ENCODE measurements around the gene PPARGC1A.

PPARGC1A gene

GRCh38 chr4:23921447-23921845 lies 31.6 kb upstream of the PPARGC1A start:
- Mint-ChIP-seq H3K36me3 (ENCODE audit: low read depth) (no peaks in the 10 kb centered on the region), H3K4me1 (ENCODE audit: low read depth) (no peaks in the 10 kb centered on the region), H3K9me3 (peaks cover 5% of the 10 kb centered on the region), H3K27ac (no peak overlapping the region), H3K4me3 (no peak overlapping the region), H3K27me3 (no peaks in the 10 kb centered on the region)
- no peak for DNase-seq

DNA sequence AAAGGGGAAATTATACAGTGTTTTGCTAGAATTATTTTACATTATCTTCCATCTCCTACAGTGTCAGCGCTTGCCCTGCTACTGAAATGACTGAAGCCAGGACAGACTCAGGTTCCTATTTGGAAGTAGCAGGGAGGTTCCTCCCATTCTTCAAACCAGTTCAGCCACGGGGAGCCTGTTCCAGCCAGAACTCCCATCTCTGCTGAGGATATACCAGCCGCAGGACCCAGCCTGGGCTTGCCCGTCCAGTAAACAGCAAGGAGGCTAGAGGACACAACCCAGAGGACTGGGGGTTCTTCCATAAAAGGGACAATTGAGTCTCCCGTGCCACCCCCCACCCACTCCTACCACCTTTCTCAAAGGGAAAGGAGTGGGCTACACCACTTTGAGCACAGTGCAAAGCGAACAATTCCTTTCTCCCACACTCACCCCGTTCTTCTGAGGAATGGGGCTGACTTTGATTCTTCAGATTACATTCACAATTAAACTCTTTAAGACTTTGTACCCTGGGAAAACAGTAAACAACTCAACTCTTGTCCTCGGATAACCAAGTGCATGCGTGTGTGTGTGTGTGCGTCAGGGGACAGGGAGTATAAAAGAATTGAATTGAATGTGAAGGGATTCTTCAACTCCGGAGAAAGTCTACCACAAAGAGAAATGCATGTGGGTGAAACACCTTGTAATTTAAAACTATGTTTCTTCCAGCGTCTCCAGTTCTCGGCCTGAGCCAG lies 31.0 kb upstream of the PPARGC1A start:
- no peak overlapping the region for H3K4me3 Mint-ChIP-seq
- H3K27me3 Mint-ChIP-seq: no peaks in the 10 kb centered on the region
- DNase-seq: no peak
- peaks cover 5% of the 10 kb centered on the region for H3K9me3 Mint-ChIP-seq
- no peak overlapping the region for H3K27ac Mint-ChIP-seq
- H3K4me1 Mint-ChIP-seq (ENCODE audit: low read depth): no peaks in the 10 kb centered on the region
- no peaks in the 10 kb centered on the region for H3K36me3 Mint-ChIP-seq (ENCODE audit: low read depth)

DNA sequence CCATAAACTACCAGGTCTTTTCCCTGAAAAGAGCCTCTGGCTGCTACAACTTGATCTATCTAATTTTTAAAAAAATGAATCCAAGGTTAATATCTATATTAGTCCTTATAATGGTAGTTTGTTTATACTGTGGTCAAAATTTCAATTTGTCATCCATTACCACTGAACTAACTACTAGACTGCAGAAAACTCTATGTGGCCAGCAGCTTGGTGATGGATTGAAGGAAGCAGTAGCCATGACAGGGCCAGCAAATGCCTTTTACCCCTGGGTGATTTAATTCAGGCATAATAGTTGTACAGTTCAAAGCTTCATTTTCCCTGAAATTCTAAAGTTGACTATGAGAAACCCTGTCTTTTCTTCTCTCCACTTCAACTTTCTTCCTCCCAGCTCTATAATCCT lies 30.4 kb upstream of the PPARGC1A start:
- Mint-ChIP-seq H3K27me3 (no peaks in the 10 kb centered on the region), H3K4me1 (ENCODE audit: low read depth) (no peaks in the 10 kb centered on the region), H3K27ac (no peak overlapping the region), H3K9me3 (peaks cover 5% of the 10 kb centered on the region), H3K36me3 (ENCODE audit: low read depth) (no peaks in the 10 kb centered on the region), H3K4me3 (no peak overlapping the region)
- DNase-seq: no peak

- no peaks in the 10 kb centered on the region for H3K27me3 Mint-ChIP-seq
- H3K9me3 Mint-ChIP-seq: no peaks in the 10 kb centered on the region
- H3K4me3 Mint-ChIP-seq: no peak overlapping the region
- no peak for DNase-seq
- no peaks in the 10 kb centered on the region for H3K36me3 Mint-ChIP-seq (ENCODE audit: low read depth)
- H3K27ac Mint-ChIP-seq: no peak overlapping the region
- no peaks in the 10 kb centered on the region for H3K4me1 Mint-ChIP-seq (ENCODE audit: low read depth)
Measured at GRCh38 chr4:23916282-23916681, 26.4 kb upstream of the PPARGC1A start.

DNA sequence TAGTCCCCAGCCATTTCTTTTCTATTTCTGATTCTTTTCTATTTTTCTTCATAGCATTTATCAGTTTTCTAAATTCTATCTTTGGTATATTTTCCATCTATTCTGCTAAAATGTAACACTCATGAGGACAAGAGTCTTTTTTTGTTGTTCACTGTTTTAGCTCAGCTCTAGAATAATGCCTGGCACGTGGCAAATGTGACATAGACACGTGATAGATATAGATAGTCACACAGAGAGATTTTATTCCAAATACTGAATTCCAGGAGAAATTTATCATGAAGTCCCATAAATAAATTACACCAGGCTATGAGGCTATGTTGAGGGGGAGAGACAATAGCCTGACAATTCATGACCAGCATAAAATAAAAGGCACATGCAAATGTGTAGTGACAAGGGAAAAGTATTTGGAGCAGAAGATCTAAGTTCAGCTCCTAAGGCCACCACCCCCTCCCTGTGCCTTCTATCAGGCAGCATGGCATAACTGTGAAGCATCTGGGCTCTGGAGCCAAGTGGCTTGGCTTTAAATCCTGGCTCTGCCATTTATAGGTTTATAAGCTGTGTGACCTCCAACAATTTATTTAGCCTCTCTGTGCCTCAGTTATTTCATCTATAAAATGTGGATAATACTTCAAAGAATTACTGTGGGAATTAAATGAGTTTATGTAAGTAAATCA lies 25.7 kb upstream of the PPARGC1A start:
- Mint-ChIP-seq H3K4me3 (no peak overlapping the region), H3K27me3 (no peaks in the 10 kb centered on the region), H3K36me3 (ENCODE audit: low read depth) (no peaks in the 10 kb centered on the region), H3K27ac (no peak overlapping the region), H3K9me3 (no peaks in the 10 kb centered on the region), H3K4me1 (ENCODE audit: low read depth) (no peaks in the 10 kb centered on the region)
- DNase-seq: no peak

DNA sequence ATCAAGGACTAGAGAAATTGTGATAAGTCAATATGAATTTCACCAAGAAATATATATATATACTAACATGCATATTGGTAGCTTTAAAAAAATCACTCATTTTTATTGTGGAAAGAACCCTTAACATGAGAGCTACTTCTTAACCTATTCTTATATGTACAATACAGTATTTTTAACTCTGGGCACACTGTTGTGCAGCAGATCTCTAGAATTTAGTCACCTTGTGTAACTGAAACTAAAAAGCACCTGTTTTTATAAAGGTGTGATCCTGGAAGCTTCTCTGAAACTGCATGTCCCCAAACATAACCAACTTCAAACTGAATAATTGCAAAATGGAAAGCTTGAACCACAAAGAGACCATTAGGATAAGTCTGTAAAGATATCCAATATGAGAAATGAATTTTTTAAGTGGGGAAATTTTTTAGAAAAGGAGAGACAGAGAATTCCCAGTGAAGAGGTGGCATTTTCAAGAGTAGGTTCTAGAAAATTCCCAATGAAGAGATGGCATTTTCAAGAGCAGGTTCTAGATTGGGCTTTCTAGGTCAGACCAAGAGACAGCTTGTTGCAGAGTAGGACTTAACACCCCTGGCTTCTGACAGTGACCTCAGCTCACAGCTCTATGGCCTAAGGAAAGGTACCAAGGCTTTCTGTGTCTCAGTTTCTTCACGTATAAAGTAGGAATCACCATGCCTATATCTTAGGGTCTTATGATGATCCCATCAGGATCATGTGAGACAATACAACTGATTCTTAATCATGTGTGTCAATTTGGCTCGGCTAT lies 22.0 kb upstream of the PPARGC1A start:
- Mint-ChIP-seq H3K36me3 (ENCODE audit: low read depth) (no peaks in the 10 kb centered on the region), H3K27me3 (no peaks in the 10 kb centered on the region), H3K27ac (no peak overlapping the region), H3K4me1 (ENCODE audit: low read depth) (no peaks in the 10 kb centered on the region), H3K4me3 (no peak overlapping the region), H3K9me3 (no peaks in the 10 kb centered on the region)
- no peak for DNase-seq

- H3K9me3 Mint-ChIP-seq: no peaks in the 10 kb centered on the region
- no peak for DNase-seq
- no peaks in the 10 kb centered on the region for H3K4me1 Mint-ChIP-seq (ENCODE audit: low read depth)
- no peaks in the 10 kb centered on the region for H3K36me3 Mint-ChIP-seq (ENCODE audit: low read depth)
- no peaks in the 10 kb centered on the region for H3K27me3 Mint-ChIP-seq
- no peak overlapping the region for H3K4me3 Mint-ChIP-seq
- H3K27ac Mint-ChIP-seq: no peak overlapping the region
Measured at GRCh38 chr4:23909671-23910070, 19.8 kb upstream of the PPARGC1A start.

DNA sequence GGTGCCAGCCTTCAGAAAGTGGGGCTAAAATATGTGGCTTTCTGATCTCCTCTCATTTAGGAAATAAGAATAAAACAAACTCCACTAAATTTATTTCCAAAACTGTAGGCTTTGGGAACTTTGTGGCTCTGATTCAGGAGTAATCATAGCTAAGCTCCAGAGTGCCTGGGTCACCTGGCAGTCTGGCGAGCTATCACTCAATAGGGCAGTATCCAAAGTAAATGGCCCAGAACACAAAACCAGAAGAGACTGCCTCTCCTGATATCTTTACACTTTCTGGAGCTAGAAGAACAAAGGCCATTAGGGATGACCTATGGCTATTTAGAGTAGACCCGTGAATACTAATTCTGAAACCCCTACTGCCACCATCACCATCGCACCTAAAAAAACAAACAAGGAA lies 17.0 kb upstream of the PPARGC1A start:
- no peaks in the 10 kb centered on the region for H3K27me3 Mint-ChIP-seq
- no peaks in the 10 kb centered on the region for H3K9me3 Mint-ChIP-seq
- no peak overlapping the region for H3K27ac Mint-ChIP-seq
- DNase-seq: no peak
- no peaks in the 10 kb centered on the region for H3K4me1 Mint-ChIP-seq (ENCODE audit: low read depth)
- H3K36me3 Mint-ChIP-seq (ENCODE audit: low read depth): no peaks in the 10 kb centered on the region
- no peak overlapping the region for H3K4me3 Mint-ChIP-seq

GRCh38 chr4:23904639-23905071 lies 14.8 kb upstream of the PPARGC1A start:
- no peaks in the 10 kb centered on the region for H3K4me1 Mint-ChIP-seq (ENCODE audit: low read depth)
- no peak overlapping the region for H3K4me3 Mint-ChIP-seq
- no peaks in the 10 kb centered on the region for H3K36me3 Mint-ChIP-seq (ENCODE audit: low read depth)
- no peaks in the 10 kb centered on the region for H3K9me3 Mint-ChIP-seq
- no peak overlapping the region for H3K27ac Mint-ChIP-seq
- no peaks in the 10 kb centered on the region for H3K27me3 Mint-ChIP-seq
- no peak for DNase-seq

DNA sequence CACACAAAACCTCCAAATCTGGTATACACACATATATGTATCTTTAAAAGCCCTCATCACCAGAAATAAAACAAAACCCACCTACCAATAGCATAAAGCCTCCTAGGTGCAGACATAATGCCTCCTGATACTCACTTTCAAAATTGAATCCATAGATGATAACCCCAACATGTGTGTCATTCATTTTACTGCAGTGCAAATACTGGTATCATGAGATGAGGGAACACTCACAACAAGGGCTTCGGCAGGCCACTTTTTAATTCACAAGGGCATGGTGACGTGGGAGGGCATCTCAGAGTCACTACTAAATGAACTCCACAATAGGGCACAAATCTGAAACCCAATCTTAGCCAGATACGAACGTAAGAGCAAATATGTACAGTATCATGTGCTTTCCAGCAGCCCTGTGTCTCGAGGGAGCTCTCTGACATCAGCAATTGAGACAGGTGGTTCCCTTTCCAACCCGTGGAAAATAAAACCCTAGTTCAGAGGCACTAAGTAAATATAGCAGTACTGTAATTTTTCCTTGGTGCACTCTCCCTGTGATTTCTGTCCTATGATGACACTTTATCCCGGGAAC lies 14.1 kb upstream of the PPARGC1A start:
- Mint-ChIP-seq H3K4me3 (no peak overlapping the region), H3K36me3 (ENCODE audit: low read depth) (no peaks in the 10 kb centered on the region), H3K9me3 (no peaks in the 10 kb centered on the region), H3K4me1 (ENCODE audit: low read depth) (no peaks in the 10 kb centered on the region), H3K27ac (no peak overlapping the region), H3K27me3 (no peaks in the 10 kb centered on the region)
- no peak for DNase-seq

DNA sequence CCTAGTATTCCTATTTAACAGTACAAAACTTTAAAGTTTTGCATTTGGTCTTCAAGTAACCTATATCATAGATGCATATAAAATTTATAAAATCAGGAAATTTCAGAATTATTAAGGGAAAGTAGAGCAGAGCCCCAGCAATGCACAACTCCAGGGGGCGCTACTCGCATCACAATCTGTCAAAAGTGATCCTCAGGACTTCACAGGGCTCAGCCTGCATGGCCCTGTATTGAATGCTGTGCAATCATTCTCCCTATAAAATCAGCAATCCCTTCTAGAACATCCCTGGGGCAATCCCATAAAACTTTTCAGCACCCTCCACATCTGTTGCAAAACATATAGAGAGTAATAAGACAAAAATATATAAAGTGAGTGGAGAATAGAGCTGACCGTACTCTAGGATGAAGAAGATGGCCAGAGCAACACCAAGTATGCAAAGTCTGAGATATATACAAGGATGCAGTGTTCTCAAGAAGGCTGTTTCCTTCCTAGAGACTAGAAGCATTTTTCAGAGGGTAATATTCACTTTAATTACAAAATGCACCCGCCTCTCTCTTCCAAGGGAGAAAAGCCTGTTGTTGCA lies 12.5 kb upstream of the PPARGC1A start:
- Mint-ChIP-seq H3K4me1 (ENCODE audit: low read depth) (no peaks in the 10 kb centered on the region), H3K27me3 (no peaks in the 10 kb centered on the region), H3K27ac (no peak overlapping the region), H3K9me3 (no peaks in the 10 kb centered on the region), H3K4me3 (no peak overlapping the region), H3K36me3 (ENCODE audit: low read depth) (no peaks in the 10 kb centered on the region)
- DNase-seq: no peak

DNA sequence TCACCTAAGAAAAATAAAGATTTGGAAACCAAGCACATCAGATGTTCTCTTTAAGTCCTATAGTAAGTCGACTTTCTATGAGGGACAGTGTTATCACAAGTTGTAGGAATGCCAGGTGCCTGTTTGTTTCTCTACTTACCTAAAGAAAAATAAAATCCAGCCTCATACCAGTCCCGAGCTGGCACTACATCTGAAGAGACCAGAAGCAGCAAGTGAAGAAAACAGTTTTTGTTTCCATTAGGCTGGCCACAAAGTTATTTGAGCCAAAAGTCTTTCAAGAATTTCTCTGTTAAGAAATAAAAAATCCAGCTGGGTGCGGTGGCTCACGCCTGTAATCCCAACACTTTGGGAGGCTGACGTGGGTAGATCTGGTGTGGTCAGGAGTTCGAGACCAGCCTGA lies 10.8 kb upstream of the PPARGC1A start:
- Mint-ChIP-seq H3K27ac (no peak overlapping the region), H3K4me1 (ENCODE audit: low read depth) (no peaks in the 10 kb centered on the region)

DNA sequence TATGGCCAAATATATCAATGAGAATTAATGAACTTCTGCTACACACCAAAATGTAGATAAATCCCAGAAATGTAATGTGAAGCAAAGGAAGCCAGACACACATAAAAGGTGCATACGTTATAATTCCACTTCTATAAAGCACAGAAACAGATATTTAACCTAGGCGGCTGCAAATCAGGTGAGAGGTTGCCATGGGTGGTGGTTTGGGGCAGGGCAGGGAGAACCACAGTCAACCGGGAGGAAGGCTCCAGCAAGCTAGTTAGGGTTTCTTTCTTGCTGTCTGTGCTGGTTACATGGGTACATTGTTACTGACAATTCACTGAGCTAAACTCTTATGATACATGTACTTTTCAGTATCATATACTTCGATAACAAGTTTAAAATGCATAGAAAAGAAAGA lies 9.7 kb upstream of the PPARGC1A start:
- no peaks in the 10 kb centered on the region for H3K36me3 Mint-ChIP-seq (ENCODE audit: low read depth)
- no peaks in the 10 kb centered on the region for H3K9me3 Mint-ChIP-seq
- no peak overlapping the region for H3K27ac Mint-ChIP-seq
- no peak overlapping the region for H3K4me3 Mint-ChIP-seq
- H3K27me3 Mint-ChIP-seq: no peaks in the 10 kb centered on the region
- no peak for DNase-seq
- no peaks in the 10 kb centered on the region for H3K4me1 Mint-ChIP-seq (ENCODE audit: low read depth)

More for the DNA sequence above, 10.8 kb upstream of the PPARGC1A start:
- no peaks in the 10 kb centered on the region for H3K9me3 Mint-ChIP-seq
- no peaks in the 10 kb centered on the region for H3K27me3 Mint-ChIP-seq
- DNase-seq: no peak
- no peak overlapping the region for H3K4me3 Mint-ChIP-seq
- H3K36me3 Mint-ChIP-seq (ENCODE audit: low read depth): no peaks in the 10 kb centered on the region

DNA sequence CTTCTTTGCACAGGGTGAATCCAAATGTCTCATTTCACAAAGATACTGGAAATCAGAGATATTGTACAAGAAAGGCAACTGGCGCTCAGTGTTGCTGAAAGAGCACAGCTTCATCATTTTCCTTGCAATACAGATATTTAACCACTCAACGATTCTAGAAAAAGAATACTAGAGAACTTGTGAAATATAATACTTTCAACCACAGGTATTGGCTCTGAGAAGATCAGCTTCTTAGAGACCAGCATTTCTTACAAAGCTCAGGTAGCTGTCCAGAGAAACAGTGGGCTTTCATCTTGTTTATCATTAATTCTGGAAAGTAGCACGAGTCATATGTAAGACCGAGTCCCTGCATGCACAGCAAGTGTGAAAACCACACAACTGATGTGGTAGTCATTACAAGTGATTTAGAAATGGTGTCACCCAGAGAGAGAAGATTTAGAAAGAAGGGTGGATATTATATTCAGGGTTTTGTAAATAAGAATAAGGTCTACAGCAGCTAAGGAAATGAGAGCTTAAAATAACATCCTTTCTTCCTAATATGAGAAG lies 7.8 kb upstream of the PPARGC1A start:
- Mint-ChIP-seq H3K27ac (no peak overlapping the region), H3K4me3 (no peak overlapping the region), H3K36me3 (ENCODE audit: low read depth) (no peaks in the 10 kb centered on the region), H3K9me3 (no peaks in the 10 kb centered on the region), H3K4me1 (ENCODE audit: low read depth) (no peaks in the 10 kb centered on the region), H3K27me3 (no peaks in the 10 kb centered on the region)
- DNase-seq: no peak

All from activated T-cell treated with anti-CD3 and anti-CD28 coated beads, Interleukin-2, amount 50 U/mL, for 24 hours (primary cell).